Spleen (tissue), 7 donors: ENCODE results near the gene ZNF518B.

Source experiments
- POLR2A ChIP-seq, 3 donors: fragments of 450-650 bp; IDR thresholded peaks; one replicate each; pipeline ENCODE4 v1.5.1; 2017; ENCODE audit warnings: antibody characterized with exemption in 3 of 3, mild to moderate bottlenecking in 1 of 3
- POLR2AphosphoS5 ChIP-seq, 3 donors: sonication (generic); formaldehyde crosslinking; IDR thresholded peaks; one replicate each; pipeline ENCODE4 v1.5.1; 2017; ENCODE audit warnings: antibody characterized with exemption in 3 of 3
- TF ChIP-seq, protein P1 (sequence below), 11 experiments: fragments of 200-600 bp in 7 of 11; fragments of 450-650 bp in 4 of 11; sonication (generic) in 4 of 11; IDR thresholded peaks in 8 of 11; conservative IDR thresholded peaks in 3 of 11; 1 replicate in 7 of 11; 2 replicates in 4 of 11; pipeline versions ENCODE4 v1.4.0 to v1.8.0; 2016 to 2021; ENCODE audit warnings: antibody characterized with exemption in 11 of 11, inconsistent platforms in 4 of 11, mild to moderate bottlenecking in 1 of 11
- donor health status: DM: no; HTN: no; CAD: no; lungs with moderate emphysema.
- donor health status: DM: no; HTN: no; CAD: no.
- donor health status: DM: no; HTN: no; CAD: no.

DNA sequence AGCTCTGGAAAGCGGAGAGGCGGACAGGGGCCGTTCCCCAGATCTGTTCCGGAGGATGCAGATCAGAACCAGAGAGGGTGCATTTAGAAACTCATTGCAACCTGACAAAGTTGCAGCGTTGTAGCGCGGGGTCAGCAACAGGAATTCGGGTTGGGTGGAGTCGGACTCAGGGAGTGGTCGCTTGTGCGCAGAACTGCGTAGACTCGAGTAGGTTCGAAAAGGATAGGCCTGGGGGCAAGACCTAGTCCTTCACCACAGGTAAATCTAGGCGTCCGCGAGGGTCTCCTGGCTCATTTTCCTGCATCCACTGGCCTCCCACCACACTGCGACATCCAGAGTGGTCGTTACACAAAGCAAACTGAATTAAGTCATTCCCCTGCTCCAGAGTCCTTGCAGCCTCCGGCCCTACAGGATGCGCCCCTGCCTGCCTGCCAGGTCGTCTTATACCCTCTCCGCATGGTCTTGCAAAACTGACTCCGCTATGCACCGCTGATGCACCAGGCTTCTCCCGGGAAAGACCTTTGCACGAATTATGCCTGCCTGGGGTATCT is 4.7 kb upstream of the ZNF518B start:
- TF ChIP-seq, protein P1, sequence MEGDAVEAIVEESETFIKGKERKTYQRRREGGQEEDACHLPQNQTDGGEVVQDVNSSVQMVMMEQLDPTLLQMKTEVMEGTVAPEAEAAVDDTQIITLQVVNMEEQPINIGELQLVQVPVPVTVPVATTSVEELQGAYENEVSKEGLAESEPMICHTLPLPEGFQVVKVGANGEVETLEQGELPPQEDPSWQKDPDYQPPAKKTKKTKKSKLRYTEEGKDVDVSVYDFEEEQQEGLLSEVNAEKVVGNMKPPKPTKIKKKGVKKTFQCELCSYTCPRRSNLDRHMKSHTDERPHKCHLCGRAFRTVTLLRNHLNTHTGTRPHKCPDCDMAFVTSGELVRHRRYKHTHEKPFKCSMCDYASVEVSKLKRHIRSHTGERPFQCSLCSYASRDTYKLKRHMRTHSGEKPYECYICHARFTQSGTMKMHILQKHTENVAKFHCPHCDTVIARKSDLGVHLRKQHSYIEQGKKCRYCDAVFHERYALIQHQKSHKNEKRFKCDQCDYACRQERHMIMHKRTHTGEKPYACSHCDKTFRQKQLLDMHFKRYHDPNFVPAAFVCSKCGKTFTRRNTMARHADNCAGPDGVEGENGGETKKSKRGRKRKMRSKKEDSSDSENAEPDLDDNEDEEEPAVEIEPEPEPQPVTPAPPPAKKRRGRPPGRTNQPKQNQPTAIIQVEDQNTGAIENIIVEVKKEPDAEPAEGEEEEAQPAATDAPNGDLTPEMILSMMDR (IDR thresholded peaks at IDR 0.05 in 8 of 11, conservative IDR thresholded peaks at IDR 0.05 in 3 of 11), result no peak
- TF ChIP-seq POLR2AphosphoS5 (IDR thresholded peaks at IDR 0.05), result no peak
- no peak for TF ChIP-seq POLR2A (IDR thresholded peaks at IDR 0.05)
